ENCODE measurements around the gene FTO. TPM values are rescaled to one million over a fixed set of nuclear protein-coding genes. Genes with fewer than 3 reads are reported as not detected.

Gene FTO
- total and polyA plus RNA-seq, 2 donors from 2014 or later: 22.3 to 116 TPM

DNA sequence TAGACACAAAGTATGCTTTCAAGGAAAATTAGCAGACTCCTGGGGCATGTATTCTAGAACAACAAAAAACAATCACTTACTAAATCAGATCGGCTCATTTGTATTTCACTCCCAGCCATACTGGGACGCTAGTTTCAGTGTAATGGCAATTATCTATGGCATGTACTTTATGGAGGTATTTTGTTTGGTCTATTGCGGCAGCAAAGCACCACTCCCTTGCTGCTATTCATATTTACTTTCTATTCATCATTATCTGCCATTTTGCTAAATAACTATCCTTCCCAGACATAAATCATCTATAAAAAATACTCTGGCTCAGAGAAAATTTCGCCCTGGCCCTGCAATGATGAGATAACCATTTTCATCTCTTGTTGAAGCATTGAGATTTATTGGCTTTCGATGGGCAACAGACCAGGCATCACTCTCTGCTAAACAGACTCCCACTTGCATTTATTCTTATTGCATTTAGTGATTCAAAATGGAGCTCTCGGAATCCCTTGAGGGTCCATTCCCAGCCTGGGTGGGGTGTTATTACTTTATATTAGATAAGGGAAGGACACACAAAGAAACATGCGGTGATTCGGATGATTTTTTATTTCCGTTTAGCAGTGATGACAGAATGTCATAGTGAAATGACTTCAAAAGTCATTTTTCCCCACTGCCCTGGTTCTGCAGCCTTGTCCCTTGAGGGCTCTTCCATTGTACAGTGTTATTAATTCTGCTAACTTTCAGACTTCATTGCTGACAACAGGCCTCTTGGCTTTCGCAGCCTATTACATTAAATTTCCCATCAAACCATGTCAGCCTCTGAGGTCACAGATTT, 356.9 kb downstream of the FTO start:
- intact Hi-C loops (cut with DNase I): no loop called here
- DNase-seq (no peak), FAIRE-seq (no peak)
- H3K9me3 ChIP-seq (ENCODE audit: control insufficient read depth in 2 of 3, insufficient read depth in 1 of 3, low read length in 3 of 3): no peaks in the 10 kb centered on the region
- H3K4me1 ChIP-seq (ENCODE audit: control insufficient read depth in 2 of 3, insufficient read depth in 2 of 3, low read depth in 1 of 3, low read length in 3 of 3): no peaks in the 10 kb centered on the region
- TF ChIP-seq, protein P1, sequence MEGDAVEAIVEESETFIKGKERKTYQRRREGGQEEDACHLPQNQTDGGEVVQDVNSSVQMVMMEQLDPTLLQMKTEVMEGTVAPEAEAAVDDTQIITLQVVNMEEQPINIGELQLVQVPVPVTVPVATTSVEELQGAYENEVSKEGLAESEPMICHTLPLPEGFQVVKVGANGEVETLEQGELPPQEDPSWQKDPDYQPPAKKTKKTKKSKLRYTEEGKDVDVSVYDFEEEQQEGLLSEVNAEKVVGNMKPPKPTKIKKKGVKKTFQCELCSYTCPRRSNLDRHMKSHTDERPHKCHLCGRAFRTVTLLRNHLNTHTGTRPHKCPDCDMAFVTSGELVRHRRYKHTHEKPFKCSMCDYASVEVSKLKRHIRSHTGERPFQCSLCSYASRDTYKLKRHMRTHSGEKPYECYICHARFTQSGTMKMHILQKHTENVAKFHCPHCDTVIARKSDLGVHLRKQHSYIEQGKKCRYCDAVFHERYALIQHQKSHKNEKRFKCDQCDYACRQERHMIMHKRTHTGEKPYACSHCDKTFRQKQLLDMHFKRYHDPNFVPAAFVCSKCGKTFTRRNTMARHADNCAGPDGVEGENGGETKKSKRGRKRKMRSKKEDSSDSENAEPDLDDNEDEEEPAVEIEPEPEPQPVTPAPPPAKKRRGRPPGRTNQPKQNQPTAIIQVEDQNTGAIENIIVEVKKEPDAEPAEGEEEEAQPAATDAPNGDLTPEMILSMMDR (IDR thresholded peaks at IDR 0.05; ENCODE audit: borderline replicate concordance, extremely low read depth, insufficient read depth): no peak
- H3K27ac ChIP-seq (ENCODE audit: low read depth in 2 of 2, low read length in 2 of 2): no peak overlapping the region
- H3K36me3 ChIP-seq (ENCODE audit: control insufficient read depth in 2 of 3, insufficient read depth in 3 of 3, low read length in 3 of 3): no peaks in the 10 kb centered on the region
- H3K27me3 ChIP-seq (ENCODE audit: control insufficient read depth, insufficient read depth, low read length): no peaks in the 10 kb centered on the region
- no peak overlapping the region for H3K4me3 ChIP-seq (ENCODE audit: low read length in 3 of 3)
- H3K9ac ChIP-seq (ENCODE audit: low read length in 3 of 3): no peak overlapping the region

DNA sequence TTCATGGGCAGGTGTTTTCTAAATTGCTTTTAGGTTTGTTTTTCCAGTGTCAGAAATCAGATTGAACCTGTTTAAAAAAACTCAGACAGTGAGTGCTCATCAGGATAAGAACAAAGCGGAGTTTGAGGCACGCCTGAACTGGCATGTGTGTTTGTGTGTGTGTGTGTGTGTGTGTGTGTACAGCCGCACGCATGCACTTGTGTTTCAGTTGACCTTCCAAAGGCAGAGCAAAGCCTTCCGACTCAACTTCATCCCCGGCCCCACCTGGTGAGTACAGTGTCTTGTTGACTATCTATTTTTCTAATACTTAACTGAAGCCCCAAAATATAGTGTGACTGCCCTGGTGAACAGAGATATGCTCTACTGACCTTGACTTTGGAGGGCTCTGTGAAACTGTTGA, 357.5 kb downstream of the FTO start:
- Histone ChIP-seq H3K27ac (ENCODE audit: low read depth in 2 of 2, low read length in 2 of 2) (no peak overlapping the region), H3K4me3 (ENCODE audit: low read length in 3 of 3) (no peak overlapping the region), H3K27me3 (ENCODE audit: control insufficient read depth, insufficient read depth, low read length) (no peaks in the 10 kb centered on the region), H3K9ac (ENCODE audit: low read length in 3 of 3) (no peak overlapping the region), H3K4me1 (ENCODE audit: control insufficient read depth in 2 of 3, insufficient read depth in 2 of 3, low read depth in 1 of 3, low read length in 3 of 3) (peaks cover 0 to 1% (median under 1%) of the 10 kb centered on the region in 3 donors), H3K9me3 (ENCODE audit: control insufficient read depth in 2 of 3, insufficient read depth in 1 of 3, low read length in 3 of 3) (no peaks in the 10 kb centered on the region), H3K36me3 (ENCODE audit: control insufficient read depth in 2 of 3, insufficient read depth in 3 of 3, low read length in 3 of 3) (no peaks in the 10 kb centered on the region)
- DNase-seq: no peak
- no peak for FAIRE-seq
- intact Hi-C loops (cut with DNase I): no loop called here
- TF ChIP-seq, protein P1 (IDR thresholded peaks at IDR 0.05; ENCODE audit: borderline replicate concordance, extremely low read depth, insufficient read depth): no peak

DNA sequence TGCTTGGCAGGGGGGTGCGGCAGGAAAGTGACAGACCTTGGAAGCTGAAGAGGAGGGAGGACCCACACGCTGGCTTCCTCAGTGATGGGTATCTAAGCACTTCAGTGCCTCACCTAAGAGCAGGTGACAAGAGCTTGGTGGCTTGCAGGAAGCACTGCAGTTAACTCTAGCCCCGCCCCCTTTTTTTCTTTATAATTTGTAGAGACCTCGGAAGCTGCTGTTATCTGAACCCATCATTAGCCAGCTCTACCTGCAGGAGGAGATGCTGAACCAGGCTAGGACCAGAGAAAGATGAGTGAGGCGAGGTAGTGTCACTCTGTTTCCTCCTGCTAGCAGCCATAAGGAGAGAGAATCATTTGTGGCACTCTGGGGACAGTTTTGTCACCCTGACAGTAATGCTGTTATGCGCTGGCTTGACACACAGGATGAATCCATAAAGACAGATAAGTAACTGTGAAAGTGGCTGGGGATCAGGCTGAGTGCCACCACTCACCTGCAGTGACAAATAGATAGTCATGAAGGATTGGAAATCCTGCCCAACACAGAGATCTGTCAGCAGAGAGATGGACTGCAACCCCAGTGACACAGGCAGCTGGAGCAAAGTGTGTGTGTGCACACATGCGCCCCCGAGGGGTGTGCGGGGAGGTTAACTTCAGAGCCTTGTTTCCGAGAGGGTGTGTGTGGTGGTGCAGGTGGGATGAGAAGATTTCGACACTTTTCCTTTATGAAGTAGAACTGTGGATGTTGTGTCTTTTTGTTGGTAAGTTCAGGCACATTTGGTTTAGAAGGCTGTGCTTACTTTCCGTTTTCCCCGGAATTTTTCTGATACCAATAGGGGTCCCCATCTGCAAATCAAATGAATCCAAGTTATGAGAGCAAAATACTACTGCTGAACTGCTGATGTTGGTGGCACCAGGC, 358.7 kb downstream of the FTO start:
- intact Hi-C loops (cut with DNase I): no loop called here
- Histone ChIP-seq H3K9ac (ENCODE audit: low read length in 3 of 3) (no peak overlapping the region), H3K4me1 (ENCODE audit: control insufficient read depth in 2 of 3, insufficient read depth in 2 of 3, low read depth in 1 of 3, low read length in 3 of 3) (peaks cover 0 to 5% (median 4%) of the 10 kb centered on the region in 3 donors), H3K36me3 (ENCODE audit: control insufficient read depth in 2 of 3, insufficient read depth in 3 of 3, low read length in 3 of 3) (no peaks in the 10 kb centered on the region), H3K9me3 (ENCODE audit: control insufficient read depth in 2 of 3, insufficient read depth in 1 of 3, low read length in 3 of 3) (no peaks in the 10 kb centered on the region), H3K4me3 (ENCODE audit: low read length in 3 of 3) (no peak overlapping the region), H3K27ac (ENCODE audit: low read depth in 2 of 2, low read length in 2 of 2) (no peak overlapping the region), H3K27me3 (ENCODE audit: control insufficient read depth, insufficient read depth, low read length) (no peaks in the 10 kb centered on the region)
- DNase-seq: peak in 1 of 5 donors; percentile 51
- no peak for FAIRE-seq
- TF ChIP-seq, protein P1 (IDR thresholded peaks at IDR 0.05; ENCODE audit: borderline replicate concordance, extremely low read depth, insufficient read depth): no peak

All from kidney (tissue), 14 donors.